Tibial nerve (tissue), 4 donors: ENCODE data around the gene DEGS1. TPM values are rescaled to one million over a fixed set of nuclear protein-coding genes. Genes with fewer than 3 reads are reported as not detected.

Experiments used
- DNase-seq, 2 donors: peaks; one replicate each; pipeline ENCODE4 v3.0.0-alpha.2; 2019; ENCODE audit warnings: low spot score in 2 of 2
- H3K27ac ChIP-seq, 4 donors: fragments of 200-600 bp; sonication (generic) in 3 of 4; one replicate each; pipeline ENCODE4 v1.5.1; 2017 to 2019; ENCODE audit warnings: mild to moderate bottlenecking in 1 of 4
- H3K27me3 ChIP-seq, 2 donors: fragments of 200-600 bp; sonication (generic) in 1 of 2; one replicate each; pipeline versions ENCODE4 v1.5.1 to v1.6.0; 2017 to 2019
- H3K36me3 ChIP-seq, 3 donors: fragments of 200-600 bp; sonication (generic); one replicate each; pipeline ENCODE4 v1.5.1; 2018 to 2019
- H3K4me1 ChIP-seq, 4 donors: fragments of 200-600 bp; sonication (generic) in 3 of 4; one replicate each; pipeline ENCODE4 v1.5.1; 2017 to 2019
- H3K4me3 ChIP-seq, 4 donors: fragments of 200-600 bp; sonication (generic) in 3 of 4; one replicate each; pipeline ENCODE4 v1.5.1; 2017 to 2019; ENCODE audit warnings: mild to moderate bottlenecking in 1 of 4, moderate library complexity in 1 of 4
- H3K9me3 ChIP-seq, 4 donors: fragments of 200-600 bp; sonication (generic) in 3 of 4; one replicate each; pipeline ENCODE4 v1.5.1; 2017 to 2019
- CTCF ChIP-seq, 5 experiments: fragments of 200-600 bp in 3 of 5; fragments of 450-650 bp in 2 of 5; sonication (generic) in 3 of 5; IDR thresholded peaks; one replicate each; pipeline ENCODE4 v1.5.1; 2016 to 2019; ENCODE audit warnings: antibody characterized with exemption in 5 of 5, mild to moderate bottlenecking in 3 of 5, moderate library complexity in 2 of 5
- EP300 ChIP-seq, 2 donors: sonication (generic); formaldehyde crosslinking; IDR thresholded peaks; one replicate each; pipeline ENCODE4 v1.6.1; 2017; ENCODE audit warnings: antibody characterized with exemption in 2 of 2, mild to moderate bottlenecking in 1 of 2
- POLR2A ChIP-seq, 2 donors: fragments of 450-650 bp; IDR thresholded peaks; one replicate each; pipeline ENCODE4 v1.6.1; 2017; ENCODE audit warnings: antibody characterized with exemption in 2 of 2, mild to moderate bottlenecking in 2 of 2, moderate library complexity in 2 of 2
- WGBS, 2 donors: methylation state at CpG; one replicate each; pipeline ENCODE4 v1.1.5; 2018; 5-methylcytosine and 5-hydroxymethylcytosine counted together
- small RNA-seq: library from RNA; depleted of rRNA; stranded (forward); fragments of <200 nt; gene quantifications from one replicate; pipeline ENCODE3, GENCODE V24; 2016
- total RNA-seq, 4 donors: library from RNA; depleted of rRNA; stranded (reverse); fragments of >200 nt; gene quantifications; one replicate each; pipeline ENCODE4 v1.1.0, GENCODE V29; 2016

DEGS1 gene
- total RNA-seq, 4 donors from 2014 or later = 59.1 to 108 (median 76.7) TPM

GRCh38 chr1:224235813-224236493, 52.9 kb downstream of the DEGS1 start:
- H3K4me3 ChIP-seq = no peak overlapping the region
- TF ChIP-seq EP300 (IDR thresholded peaks at IDR 0.05) (no peak), POLR2A (IDR thresholded peaks at IDR 0.05) (no peak), CTCF (IDR thresholded peaks at IDR 0.05) (no peak)
- no peaks in the 10 kb centered on the region for H3K27me3 ChIP-seq
- 71 to 78% methylated on average over 2 of the region's 2 CpGs for WGBS, 2 donors
- DNase-seq = no peak
- H3K9me3 ChIP-seq = no peaks in the 10 kb centered on the region
- peaks cover 0 to 4% (median 0%) of the 10 kb centered on the region in 4 donors for H3K4me1 ChIP-seq
- H3K27ac ChIP-seq = no peak overlapping the region
- peaks cover 0 to 65% (median 4%) of the 10 kb centered on the region in 3 donors for H3K36me3 ChIP-seq

- H3K4me3 ChIP-seq = no peak overlapping the region
- 84 to 90% methylated on average over 11 of the region's 11 CpGs for WGBS, 2 donors
- H3K27me3 ChIP-seq = no peaks in the 10 kb centered on the region
- H3K27ac ChIP-seq = no peak overlapping the region
- no peak for DNase-seq
- H3K4me1 ChIP-seq = peaks cover 0 to 4% (median 0%) of the 10 kb centered on the region in 4 donors
- no peaks in the 10 kb centered on the region for H3K9me3 ChIP-seq
- TF ChIP-seq POLR2A (IDR thresholded peaks at IDR 0.05) = no peak
- TF ChIP-seq EP300 (IDR thresholded peaks at IDR 0.05) = no peak
- TF ChIP-seq CTCF (IDR thresholded peaks at IDR 0.05) = no peak
- peaks cover 0 to 51% (median 4%) of the 10 kb centered on the region in 3 donors for H3K36me3 ChIP-seq
These were observed 54.3 kb downstream of the DEGS1 start for GRCh38 chr1:224237119-224237881.

- peaks cover 0 to 4% (median 0%) of the 10 kb centered on the region in 4 donors for H3K4me1 ChIP-seq
- TF ChIP-seq POLR2A (IDR thresholded peaks at IDR 0.05) (no peak), CTCF (IDR thresholded peaks at IDR 0.05) (no peak), EP300 (IDR thresholded peaks at IDR 0.05) (no peak)
- H3K27ac ChIP-seq = no peak overlapping the region
- H3K4me3 ChIP-seq = no peak overlapping the region
- no peaks in the 10 kb centered on the region for H3K27me3 ChIP-seq
- DNase-seq = no peak
- 91 to 94% methylated on average over 8 to 9 of the region's 9 CpGs for WGBS, 2 donors
- peaks cover 0 to 51% (median 4%) of the 10 kb centered on the region in 3 donors for H3K36me3 ChIP-seq
- no peaks in the 10 kb centered on the region for H3K9me3 ChIP-seq
These were observed 55.2 kb downstream of the DEGS1 start for GRCh38 chr1:224238212-224238611.

GRCh38 chr1:224238756-224239155, 55.7 kb downstream of the DEGS1 start:
- Histone ChIP-seq H3K27ac (no peak overlapping the region), H3K4me3 (no peak overlapping the region), H3K9me3 (no peaks in the 10 kb centered on the region), H3K27me3 (no peaks in the 10 kb centered on the region), H3K4me1 (peaks cover 0 to 3% (median 0%) of the 10 kb centered on the region in 4 donors), H3K36me3 (peaks cover 0 to 47% (median 4%) of the 10 kb centered on the region in 3 donors)
- no peak for TF ChIP-seq POLR2A (IDR thresholded peaks at IDR 0.05)
- no peak for TF ChIP-seq EP300 (IDR thresholded peaks at IDR 0.05)
- no peak for TF ChIP-seq CTCF (IDR thresholded peaks at IDR 0.05)
- no peak for DNase-seq
- 64 to 72% methylated on average over 3 of the region's 3 CpGs for WGBS, 2 donors

Small RNA genes lying within 50 kb of the gene (small RNA-seq; reads per million reads assigned to genes)
- gene AC092809.3 (not detected), gene RF00139 (not detected)

Other genes with a start within 250 kb of the DEGS1 start
- gene FBXO28, start 69.1 kb upstream of the DEGS1 start, total RNA-seq = 10 to 100 TPM; 16.7 to 21.3 (median 18.8) TPM
- 10 to 100 TPM; 15.5 to 41.1 (median 28.3) TPM for gene NVL, start 146.9 kb downstream of the DEGS1 start, total RNA-seq
- gene CNIH4, start 173.6 kb downstream of the DEGS1 start, total RNA-seq = 10 to 100 TPM; 20.8 to 65.1 (median 34.6) TPM